Fibroblast of upper back skin (primary cell): ENCODE measurements around the gene TMEM119.
A peak's percentile ranks its signal among the peaks of the same experiment; 100 is the strongest.
"Not testable (repeated sequence)": the region's sequence is repeated elsewhere in the genome, so short reads cannot be mapped to it uniquely, and the experiment has no call there.

Experiments
- DNase-seq: peaks from one replicate; pipeline ENCODE4 v3.0.0-alpha.2; 2013

Gene TMEM119

DNA sequence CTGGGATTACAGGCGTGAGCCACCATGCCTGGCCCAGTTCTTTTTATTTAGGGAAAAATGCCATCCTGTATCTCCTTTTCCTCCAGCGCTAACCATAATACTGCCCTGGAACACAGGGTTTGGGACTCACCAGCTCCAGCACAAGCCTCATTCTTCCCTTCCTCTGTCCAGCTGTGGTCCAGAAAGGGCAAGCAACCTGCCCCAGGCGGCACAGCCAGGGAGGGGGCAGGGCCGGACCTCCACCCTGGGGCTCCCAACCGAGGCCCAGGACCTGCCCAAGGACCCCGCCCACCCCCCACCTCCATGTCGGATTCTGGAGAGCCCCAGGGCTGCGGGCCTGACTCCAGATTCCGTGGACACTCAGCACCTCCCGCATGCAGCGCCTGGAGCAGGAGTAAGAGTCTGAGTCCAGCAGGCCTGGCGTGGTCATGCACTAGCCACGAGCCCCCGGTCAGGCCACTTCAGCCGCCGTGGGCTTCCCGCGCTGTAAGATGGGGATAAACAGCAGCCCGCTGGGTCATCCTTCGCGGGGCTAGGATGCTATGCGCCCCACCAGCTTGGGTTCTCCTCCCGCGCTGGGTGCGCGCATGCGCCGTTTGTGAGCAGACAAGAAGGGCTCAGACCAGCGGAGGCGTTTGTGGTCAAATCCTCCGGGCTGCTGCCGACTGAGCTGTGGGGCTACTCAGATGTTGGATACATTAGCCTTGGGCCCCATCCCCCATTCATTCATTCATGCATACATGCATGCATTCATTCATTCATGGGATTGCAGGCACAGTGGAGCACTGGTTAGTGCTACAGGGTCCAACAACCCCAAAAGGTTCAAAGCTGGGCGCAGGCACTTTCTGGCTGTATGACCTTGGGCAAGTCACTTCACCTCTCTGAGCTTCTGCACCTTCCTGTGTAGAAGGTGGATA is 16.3 kb downstream of the TMEM119 start:
- no peak for DNase-seq

DNA sequence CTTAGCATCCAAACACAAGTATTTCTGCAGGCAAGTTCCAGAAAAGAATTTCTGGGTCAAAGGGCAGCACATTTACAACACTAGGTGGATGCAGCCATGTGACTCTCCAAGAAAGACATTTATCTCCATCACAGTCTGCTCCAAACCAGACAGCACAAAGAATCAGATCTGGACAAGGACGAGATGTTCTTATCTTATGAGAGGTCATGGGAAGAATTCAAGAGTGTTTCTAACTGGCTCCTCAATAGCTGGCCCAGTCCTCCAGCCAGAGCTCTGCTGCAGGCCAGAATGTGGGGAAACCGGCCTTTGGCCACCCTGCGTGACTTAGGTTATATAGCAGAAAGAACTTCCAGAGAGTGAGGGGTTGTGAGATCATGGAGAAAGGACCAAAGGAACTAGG is 17.4 kb downstream of the TMEM119 start:
- DNase-seq: no peak

DNA sequence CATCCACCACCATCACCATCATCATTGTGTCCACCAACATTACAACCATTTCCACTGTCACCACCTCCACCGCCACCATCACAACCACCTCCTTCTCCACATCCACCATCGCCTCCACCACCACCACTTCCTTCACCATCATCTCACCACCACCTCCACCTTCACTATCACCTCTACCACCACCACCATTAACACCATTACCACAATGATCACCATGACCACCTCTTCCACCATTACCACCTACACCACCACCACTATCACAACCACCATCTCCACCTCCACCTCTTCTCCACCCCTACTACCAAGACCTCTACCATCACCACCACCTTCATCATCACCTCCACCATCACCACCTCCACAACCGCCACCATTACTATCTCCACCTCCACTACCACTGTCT is 19.1 kb downstream of the TMEM119 start:
- no peak for DNase-seq

DNA sequence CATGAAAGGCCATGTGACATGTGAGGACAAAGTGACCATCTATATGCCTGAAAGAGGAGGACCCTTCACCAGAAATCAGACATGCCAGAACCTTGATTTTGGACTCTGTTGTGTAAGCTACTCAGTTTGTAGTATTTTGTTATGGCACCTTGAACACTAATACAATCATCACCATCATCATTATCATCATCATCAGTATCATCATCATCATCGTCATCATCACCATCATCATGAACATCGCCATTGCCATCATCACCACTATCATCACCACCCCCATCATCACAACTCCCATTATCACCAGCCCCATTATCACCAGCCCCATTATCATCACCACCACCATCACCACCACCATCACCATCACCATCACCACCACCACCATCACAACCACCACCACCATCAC is 19.6 kb downstream of the TMEM119 start:
- DNase-seq: no peak

DNA sequence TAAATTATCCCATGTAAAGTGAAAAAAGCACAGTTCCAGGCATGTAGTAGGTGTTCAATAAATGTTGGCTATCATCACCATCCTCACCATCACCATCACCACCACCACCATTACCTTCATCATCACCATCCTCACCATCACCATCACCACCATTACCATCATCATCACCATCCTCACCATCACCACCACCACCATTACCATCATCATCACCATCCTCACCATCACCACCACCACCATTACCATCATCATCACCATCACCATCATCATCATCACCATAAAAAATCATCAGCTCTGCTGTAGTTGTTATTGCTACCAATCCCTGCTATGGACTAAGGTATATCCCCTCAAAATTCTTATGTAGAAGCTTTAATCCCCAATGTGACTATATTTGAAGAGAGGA is 20.4 kb downstream of the TMEM119 start:
- DNase-seq: no peak

DNA sequence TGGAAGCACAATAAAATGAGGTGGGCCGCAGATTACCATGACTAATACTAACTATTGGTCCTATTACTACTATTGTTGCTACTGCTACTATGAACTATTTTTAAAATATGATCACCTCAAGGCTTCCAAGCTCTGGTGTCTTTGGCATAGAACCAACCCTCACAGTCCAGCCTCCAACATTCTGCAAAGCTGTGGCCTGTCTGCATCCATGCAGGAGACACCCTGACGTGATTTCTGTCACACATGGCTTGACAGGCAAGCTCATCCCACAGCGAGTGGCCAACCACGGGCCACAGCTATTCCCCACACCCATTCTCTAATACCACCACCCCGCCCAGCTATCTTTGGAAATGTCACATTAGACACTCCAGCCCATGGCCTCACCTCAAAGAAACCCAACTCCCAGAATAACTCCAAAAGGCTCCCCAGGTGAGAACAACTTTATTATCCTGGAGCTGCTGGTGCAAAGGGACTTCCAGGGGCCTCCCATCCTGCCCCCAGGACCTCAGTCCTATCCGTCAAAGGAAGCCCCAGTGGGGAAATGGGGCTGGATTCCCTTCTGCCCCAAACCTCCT is 21.1 kb downstream of the TMEM119 start:
- DNase-seq: peak; percentile 78

DNA sequence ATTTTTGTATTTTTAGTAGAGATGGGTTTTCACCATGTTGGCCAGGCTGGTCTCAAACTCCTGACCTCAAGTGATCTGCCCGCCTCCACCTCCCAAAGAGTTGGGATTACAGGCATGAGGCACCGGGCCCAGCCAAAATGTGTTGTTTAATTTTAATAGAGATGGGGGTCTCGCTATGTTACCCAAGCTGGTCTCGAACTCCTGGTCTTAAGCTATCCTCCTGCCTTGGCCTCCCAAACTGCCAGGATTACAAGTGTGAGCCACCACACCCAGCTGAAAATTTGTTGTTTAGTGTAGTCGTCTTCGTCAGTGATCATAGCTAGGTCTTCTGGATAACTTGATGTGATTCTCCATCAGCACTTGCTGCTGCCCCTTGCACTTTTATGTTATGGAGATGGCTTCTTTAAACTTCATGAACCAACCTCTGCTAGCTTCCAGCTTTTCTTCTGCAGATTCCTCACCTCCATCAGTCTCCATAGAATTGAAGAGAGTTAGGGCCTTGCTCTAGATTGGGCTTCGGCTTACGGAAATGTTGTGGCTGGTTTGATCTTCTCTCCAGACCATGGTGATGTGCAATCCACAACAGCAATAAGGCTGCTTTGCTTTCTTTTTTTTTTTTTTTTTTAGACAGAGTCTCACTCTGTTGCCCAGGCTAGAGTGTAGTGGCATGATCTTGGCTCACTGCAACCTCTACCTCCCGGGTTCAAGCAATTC is 22.5 kb downstream of the TMEM119 start:
- DNase-seq: no peak

DNA sequence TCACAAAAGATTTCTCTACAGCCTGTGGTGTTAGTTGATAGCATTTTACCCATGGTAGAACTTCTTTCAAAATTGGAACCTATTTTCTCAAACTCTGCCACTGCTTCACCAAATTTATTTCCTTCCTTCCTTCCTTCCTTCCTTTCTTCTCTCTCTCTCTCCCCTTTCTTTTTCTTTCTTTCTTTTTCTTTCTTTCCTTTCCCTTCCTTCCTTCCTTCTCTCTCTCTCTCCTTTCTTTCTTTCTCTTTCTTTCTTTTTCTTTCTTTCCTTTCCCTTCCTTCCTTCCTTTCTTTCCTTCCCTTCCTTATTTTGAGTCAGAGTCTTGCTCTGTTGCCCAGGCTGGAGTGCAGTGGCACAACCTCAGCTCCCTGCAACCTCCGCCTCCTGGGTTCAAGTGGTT is 23.6 kb downstream of the TMEM119 start:
- DNase-seq: not testable (repeated sequence)

DNA sequence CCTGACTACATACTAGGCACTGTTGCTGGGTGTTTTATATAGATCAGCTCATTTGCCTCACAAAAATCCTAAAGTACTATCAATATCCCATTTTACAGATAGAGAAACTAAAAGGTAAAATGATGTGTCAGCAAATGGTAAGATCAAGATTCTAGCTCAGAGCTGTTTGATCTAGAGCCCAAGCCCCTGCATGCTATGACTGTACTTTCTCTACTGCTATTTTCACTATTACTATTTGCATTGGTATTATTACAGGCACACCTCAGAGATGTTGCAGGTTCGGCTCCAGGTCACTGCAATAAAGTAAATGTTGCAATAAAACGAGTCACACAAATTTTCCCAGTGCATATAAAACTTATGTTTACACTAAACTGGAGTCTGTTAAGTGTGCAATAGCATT is 24.6 kb downstream of the TMEM119 start:
- DNase-seq: no peak

DNA sequence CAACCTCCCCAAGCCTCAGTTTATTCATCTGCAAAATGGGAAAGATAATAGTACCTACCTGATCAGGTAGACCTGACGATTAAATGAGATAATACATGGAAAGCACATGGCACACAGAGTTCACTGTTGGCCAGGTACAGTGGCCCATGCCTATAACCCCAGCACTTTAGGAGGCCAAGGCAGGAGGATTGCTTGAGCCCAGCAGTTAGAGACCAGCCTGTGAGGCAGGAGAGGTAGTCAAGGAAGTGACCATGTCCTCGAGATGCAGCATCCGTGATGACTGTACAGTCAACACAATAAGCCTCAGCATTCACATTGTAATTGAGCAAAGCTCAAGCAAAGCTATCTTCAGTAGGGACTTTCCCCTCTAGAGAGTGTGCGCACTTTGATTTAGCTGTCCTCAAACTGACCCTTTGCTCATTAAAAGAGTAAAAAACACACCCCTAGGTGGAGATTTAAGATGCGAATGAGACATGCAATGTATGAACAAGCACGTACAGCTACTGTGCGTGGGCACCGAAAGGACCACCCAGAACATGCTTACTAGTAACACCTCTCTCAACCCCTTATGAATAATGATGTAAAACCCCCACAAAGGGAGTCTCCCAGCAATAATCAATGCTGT is 25.6 kb downstream of the TMEM119 start:
- DNase-seq: no peak

DNA sequence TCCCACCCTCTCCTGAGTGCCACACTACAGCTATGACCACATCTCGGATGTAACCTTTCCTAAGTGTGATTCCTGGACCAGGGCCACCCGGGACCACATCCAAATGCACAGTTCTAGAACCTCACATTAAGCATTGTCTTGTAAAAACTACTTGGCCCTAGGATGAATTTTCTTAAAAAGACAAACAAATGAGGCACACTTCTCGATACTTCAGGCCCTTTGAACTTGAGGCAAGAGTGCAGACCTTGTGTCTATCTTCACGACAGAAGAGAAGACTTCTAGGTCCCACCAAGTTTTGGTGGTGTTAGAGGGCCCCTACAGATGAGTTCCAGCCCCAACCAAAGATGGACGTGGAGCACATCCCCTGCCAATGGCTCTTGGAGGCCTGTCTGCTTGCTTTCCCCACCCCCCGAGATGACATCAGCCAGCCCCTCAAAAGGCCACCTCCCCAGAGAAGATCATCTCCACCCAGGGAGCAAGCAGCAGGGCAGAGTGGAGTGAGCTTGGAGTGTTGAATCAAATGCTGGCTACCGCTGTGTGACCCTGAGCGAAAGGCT is 26.2 kb downstream of the TMEM119 start:
- DNase-seq: no peak

DNA sequence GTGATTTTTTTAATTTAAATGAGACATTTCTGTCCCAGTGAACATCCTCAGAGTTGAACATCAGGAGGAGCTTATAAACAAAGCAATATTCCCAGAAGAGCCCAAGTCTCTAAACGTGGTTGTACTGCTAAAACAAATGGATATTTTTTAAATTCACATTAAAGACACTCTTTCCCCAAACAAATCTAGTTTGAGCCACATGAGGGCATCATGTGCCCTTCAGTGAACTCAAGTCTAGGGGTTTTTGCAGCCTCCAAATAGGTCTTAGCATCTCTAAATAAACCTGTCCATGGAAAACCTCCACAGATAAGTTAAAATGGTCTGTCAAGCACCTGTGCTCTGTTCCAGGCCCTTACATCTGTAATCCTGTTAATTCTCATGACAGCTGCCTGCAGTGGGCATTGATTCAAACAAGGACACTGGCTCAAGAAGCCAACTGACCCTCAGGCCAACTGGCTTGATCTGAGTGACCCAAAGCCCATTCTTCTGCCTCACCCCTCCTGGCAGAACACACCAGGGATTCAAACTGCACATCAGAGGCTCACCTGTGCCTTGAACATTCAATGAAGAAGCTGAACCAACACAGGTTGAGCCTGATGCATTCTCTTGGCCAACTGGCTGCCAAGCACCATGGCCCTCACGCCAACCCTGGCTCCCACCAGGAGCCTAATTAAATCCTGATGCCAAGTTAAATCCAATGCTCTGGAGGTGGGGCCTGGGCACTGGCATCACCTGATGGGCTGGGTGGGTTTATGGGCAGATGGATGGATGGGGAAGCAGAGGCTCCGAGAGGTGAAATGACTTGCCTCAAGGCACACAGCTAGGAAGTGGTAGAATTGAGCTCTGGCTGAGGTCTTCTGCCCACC is 26.9 kb downstream of the TMEM119 start:
- DNase-seq: peak; percentile 74

DNA sequence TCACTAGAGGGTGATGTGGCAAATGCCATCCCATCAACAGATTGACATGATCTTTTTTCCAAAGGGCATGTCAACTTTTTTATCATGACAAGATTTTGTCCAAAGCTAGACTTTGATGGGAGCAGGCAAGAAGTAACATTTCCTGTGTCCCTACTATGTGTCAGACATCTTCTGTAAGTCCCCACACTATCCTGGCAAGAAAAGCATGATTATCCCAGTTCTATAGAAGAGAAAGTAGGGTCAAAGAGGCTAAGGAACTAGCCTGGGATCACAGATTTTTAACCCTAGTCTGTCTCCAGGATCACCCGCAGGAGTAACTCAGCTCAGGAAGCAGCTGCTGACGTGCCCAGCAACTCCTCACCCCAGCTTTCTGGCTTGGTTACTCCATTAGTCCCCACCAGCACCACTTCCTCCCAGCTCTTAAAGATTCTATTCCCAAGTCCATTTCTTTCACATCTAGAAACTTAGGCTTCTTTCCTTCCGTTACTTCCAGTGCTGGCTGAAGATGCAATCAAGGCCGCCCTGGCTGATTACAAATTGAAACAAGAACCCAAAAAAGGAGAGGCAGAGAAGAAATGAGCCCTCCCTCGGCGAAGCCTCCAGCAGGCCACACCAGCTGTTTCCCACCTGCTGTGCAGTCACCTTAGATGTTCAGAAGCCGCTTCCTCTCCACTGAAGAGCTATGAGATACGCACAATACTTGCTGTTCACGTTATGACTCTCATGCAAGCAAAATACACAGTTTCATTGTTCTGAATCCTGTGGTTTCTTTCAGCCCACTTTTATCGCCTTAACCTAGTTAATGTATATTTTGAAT is 29.3 kb downstream of the TMEM119 start:
- no peak for DNase-seq

DNA sequence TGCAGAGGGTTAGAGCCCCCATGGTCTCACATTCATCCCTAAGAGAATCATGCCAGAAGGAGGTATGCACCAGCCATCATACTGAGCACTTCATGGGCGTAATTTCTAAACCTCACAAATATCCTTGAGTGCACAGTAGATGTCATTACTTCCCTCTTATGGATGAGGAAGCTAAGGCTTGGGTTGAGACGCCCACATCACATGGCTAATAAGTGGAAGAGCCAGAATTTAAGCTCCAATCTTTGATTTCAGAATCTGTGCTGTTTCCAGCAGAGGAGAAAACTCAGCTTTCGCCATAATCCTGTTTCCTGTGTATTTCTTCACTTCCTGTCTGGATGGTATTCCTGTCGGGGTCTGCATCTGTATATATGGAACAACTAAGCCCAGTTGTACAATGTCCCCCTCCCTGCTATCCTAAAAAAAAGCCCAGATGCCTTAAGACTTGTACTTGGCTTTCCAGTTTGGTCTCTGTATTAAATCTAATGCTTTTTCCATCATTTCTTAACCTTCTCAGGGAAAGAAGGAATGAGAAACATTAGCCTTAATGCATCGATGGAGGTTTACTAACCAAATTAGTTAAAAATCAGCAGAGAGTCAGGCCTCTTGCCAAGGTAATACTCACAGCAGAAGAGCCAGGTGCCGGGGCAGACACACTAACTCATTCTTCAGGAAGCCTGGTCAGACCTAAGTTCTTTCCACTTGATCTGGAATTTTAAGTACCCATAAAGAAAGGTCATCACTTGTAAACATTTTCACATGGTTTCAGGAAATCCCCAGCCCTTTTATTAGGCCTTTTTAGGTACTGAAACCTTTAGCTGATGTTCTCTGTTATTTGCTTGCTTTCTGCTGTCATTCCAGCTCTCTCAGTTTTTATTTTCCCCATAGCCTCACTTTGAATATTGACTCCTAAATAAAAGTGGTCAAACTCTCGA is 30.2 kb downstream of the TMEM119 start:
- no peak for DNase-seq

DNA sequence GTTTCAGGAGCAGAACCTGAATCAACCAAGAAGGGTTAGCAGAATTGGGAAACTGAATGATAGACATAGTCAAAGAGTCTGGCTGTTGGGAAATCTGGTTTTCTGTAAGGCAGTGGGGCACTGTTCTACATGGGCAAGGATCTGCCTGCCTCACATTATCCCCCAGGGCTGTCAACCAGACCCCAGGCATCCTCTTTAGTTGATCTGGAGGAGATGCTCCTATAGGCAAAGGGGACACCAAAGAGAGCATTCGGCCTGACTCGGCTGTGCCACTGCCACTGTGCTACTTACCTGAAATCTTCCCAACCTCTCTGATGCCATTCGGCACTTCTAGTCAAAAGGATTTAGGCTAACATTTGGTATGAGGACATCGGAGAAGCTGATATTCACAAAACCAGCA is 31.4 kb downstream of the TMEM119 start:
- DNase-seq: no peak

DNA sequence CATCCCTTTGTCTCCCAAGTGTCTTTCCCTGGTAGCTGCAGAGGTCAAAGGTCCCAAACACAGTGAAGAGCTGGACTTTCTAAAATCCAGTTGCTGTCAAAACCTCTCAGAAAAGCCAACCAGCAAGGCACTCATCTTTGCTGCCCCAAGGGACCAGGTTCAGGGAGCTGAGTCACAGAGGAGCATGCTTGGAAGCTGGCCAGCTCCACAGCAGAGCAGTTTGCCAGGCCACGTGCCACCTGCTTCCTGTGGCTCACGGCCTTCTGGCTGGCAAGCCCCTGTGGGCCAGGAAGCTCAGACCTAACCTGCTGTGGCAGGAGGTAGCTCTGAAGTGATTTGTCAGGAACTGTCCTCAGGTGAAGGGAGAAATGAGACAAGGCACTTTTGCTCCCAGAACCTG is 31.9 kb downstream of the TMEM119 start:
- peak; percentile 52 for DNase-seq

DNA sequence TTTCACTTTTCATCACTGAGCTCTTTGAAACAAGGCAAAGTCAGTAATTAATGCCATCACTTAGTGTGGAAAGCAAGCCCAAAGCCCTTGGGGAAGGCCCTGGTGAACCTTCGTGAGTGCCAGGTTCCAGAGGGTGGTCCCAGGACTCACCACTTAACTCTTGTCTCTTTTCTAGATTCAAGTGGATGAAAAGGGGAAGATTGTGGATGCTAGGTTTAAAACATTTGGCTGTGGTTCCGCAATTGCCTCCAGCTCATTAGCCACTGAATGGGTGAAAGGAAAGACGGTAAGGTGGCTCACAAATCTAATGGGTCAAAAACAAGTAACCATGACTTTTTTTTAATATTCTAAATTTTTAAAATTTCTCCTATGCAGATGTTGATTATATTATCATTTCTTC is 32.7 kb downstream of the TMEM119 start:
- no peak for DNase-seq

DNA sequence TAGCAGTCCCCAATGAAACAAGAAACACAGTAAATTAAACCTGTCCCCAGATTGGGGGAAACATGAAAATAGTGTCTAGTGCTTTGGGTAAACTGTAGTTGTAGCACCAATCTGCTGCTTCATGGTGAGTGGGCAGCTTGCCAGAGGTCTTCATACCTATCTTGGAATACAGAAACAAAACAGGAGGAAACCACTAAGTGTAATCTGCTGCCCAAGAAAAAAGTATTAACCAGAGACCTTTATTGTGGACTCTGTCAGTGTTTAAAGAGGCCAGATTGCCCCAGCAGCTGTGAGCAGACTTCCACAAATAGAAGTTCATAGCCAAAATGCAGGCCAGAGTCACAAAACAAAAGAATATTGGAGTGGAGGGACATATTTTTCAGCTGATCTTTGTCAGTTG is 33.2 kb downstream of the TMEM119 start:
- DNase-seq: no peak

DNA sequence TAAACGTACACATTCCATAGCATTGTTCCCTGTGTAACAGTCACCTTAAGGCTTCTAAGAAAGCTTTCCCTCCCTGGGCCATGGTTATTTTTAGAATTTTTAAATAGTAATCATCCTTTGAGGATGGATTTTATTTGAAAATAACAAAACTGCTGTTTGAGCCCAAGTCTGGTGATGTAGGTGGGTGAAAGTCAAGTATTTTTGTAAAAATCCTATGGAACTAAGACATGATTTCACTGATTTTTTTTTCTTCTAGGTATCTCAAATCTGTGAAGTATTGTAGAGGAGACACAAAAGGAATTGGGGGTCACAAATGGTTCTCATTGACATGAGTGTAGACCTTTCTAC is 34.1 kb downstream of the TMEM119 start:
- no peak for DNase-seq

DNA sequence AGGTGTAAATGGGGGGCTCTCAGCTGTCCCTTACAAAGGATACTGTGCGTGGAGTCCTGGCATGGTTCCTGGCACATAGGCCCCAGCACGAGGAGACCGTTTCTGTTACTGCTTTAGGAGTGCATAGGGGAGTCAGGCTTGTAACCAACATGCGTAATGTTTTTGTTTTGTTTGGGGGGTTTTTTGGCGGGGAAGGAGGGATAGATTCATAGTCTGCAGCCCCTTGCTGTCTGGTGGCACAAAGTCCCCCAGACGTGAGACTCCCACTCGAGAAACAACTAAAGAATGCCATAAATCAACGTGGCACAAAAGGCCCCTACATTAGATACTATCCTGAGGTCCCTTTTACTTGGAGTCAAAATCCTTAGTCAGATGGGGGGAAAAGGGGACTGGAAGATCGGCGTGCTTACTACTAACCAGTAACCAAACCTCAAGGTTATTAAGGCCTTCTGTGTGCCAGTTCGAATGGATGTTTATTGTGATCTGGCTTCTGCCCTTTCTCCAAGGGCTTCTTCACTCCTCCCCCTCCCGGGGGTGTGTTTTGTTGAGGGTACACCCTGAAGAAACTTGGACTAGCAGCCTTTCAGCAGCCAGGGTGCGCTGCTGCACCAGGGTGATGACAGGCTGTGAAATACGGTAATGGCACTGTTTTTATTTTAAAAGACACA is 34.6 kb downstream of the TMEM119 start:
- DNase-seq: peak; percentile 92
